K562 (cell line): ENCODE data around the gene YLPM1. TPM values are rescaled to one million over a fixed set of nuclear protein-coding genes. Genes with fewer than 3 reads are reported as not detected.

Source experiments
- ATAC-seq: fragments of 200-7000 bp; cut with Tn5 transposase; 3 replicates; pipeline ENCODE4 v1.9.1; 2020; ENCODE audit warnings: moderate library complexity
- BruUV-seq: library from RNA; stranded (reverse); fragments of 400-500 nt; replicated peaks from 2 replicates; lab custom pipeline; 2021; lab: Mats Ljungman, UMichigan
- CTCF ChIA-PET: fragments of 300-600 bp; formaldehyde crosslinking; extraction: SDS; loops from one replicate; lab custom pipeline; 2021; ENCODE audit warnings: low intra/inter-chr PET ratio; lab: Yijun Ruan, JAX
- POLR2A ChIA-PET: fragments of 300-600, 350-650 bp; sonication (Branson Sonifier 250); formaldehyde crosslinking; extraction: SDS; loops from one replicate; lab custom pipeline; 2021; ENCODE audit warnings: antibody characterized with exemption, inconsistent platforms; lab: Yijun Ruan, JAX
- DNase-seq, 4 experiments: peaks; one replicate each; pipeline versions ENCODE4 v3.0.0 to v3.0.0-alpha.2; 2011 to 2018; ENCODE audit warnings: low spot score in 3 of 4, mixed read lengths in 3 of 4; ENCODE audit errors: extremely low read depth in 1 of 4
- FAIRE-seq: peaks from 2 replicates; lab custom pipeline; 2011; peaks lifted over from hg19 to GRCh38; lab: Jason Lieb, UNC
- H2AFZ ChIP-seq: 2 replicates; pipeline ENCODE4 v1.6.0; 2011; ENCODE audit warnings: low read depth, low read length, control low read depth, inconsistent platforms
- H3K27ac ChIP-seq: fragments of 200-600 bp; 3 replicates; pipeline ENCODE4 v1.8.0; 2011; ENCODE audit warnings: low read depth, mild to moderate bottlenecking, control low read depth, inconsistent platforms, low read length, moderate library complexity, mixed read lengths; ENCODE audit errors: extremely low read depth
- H3K27me3 ChIP-seq, 2 experiments: fragments of 300-600 bp in 1 of 2; 2 replicates in 1 of 2; 3 replicates in 1 of 2; pipeline versions ENCODE4 v1.6.0 to v1.8.0; 2011; ENCODE audit warnings: inconsistent platforms in 2 of 2, low read length in 2 of 2, mild to moderate bottlenecking in 1 of 2, mixed read lengths in 1 of 2, moderate library complexity in 1 of 2; ENCODE audit not compliant: control insufficient read depth in 2 of 2, insufficient read depth in 2 of 2
- H3K36me3 ChIP-seq: fragments of 300-600 bp; 3 replicates; pipeline ENCODE4 v1.8.0; 2011; ENCODE audit warnings: mild to moderate bottlenecking, low read length, inconsistent platforms; ENCODE audit not compliant: control insufficient read depth, insufficient read depth
- H3K4me1 ChIP-seq, 2 experiments: fragments of 200-600 bp in 1 of 2; replicated peaks in 1 of 2; 2 replicates in 1 of 2; 3 replicates in 1 of 2; pipeline versions ENCODE4 v1.5.1 to v1.8.0; 2011; ENCODE audit warnings: inconsistent platforms in 2 of 2, low read length in 2 of 2, mild to moderate bottlenecking in 1 of 2, mixed read lengths in 1 of 2, moderate library complexity in 1 of 2; ENCODE audit not compliant: control insufficient read depth in 2 of 2, insufficient read depth in 2 of 2
- H3K4me2 ChIP-seq: 2 replicates; pipeline ENCODE4 v1.6.1; 2011; ENCODE audit warnings: low read length, control low read depth, inconsistent platforms, mixed read lengths; ENCODE audit not compliant: insufficient read depth
- H3K4me3 ChIP-seq: fragments of 200-600 bp; sonication (generic), shearing (Covaris generic); 2 replicates; pipeline ENCODE4 v1.5.1; 2016; ENCODE audit warnings: control low read depth, inconsistent platforms
- H3K79me2 ChIP-seq: fragments of 200-600 bp; 3 replicates; pipeline ENCODE4 v1.8.0; 2011; ENCODE audit warnings: low read length, inconsistent platforms; ENCODE audit not compliant: control insufficient read depth, insufficient read depth
- H3K9ac ChIP-seq, 2 experiments: 2 replicates each; pipeline versions ENCODE4 v1.6.0 to v1.6.1; 2011; ENCODE audit warnings: low read depth in 2 of 2, low read length in 2 of 2, control low read depth in 1 of 2, inconsistent platforms in 1 of 2, mild to moderate bottlenecking in 1 of 2, mixed read lengths in 1 of 2; ENCODE audit not compliant: insufficient read depth in 1 of 2
- H3K9me1 ChIP-seq: one replicate; pipeline ENCODE4 v1.6.0; 2011; ENCODE audit warnings: inconsistent platforms, mild to moderate bottlenecking, low read length, moderate library complexity; ENCODE audit not compliant: control insufficient read depth, insufficient read depth
- H3K9me3 ChIP-seq: replicated peaks from 2 replicates; pipeline ENCODE4 v1.5.1; 2011; ENCODE audit warnings: low read depth, low read length, inconsistent platforms; ENCODE audit not compliant: control insufficient read depth, insufficient read depth
- H4K20me1 ChIP-seq: replicated peaks from 2 replicates; pipeline ENCODE4 v1.6.1; 2011; ENCODE audit warnings: low read length, inconsistent platforms, mixed read lengths; ENCODE audit not compliant: control insufficient read depth, insufficient read depth
- BRD9 ChIP-seq: fragments of 450-650 bp; IDR thresholded peaks from 2 replicates; pipeline ENCODE4 v1.6.1; 2018; ENCODE audit warnings: low read depth; ENCODE audit not compliant: partially characterized antibody
- CTBP1 ChIP-seq: fragments of 450-650 bp; IDR thresholded peaks from 2 replicates; pipeline ENCODE4 v1.6.1; 2016; ENCODE audit warnings: borderline replicate concordance
- EGR1 ChIP-seq: fragments of 450-650 bp; conservative IDR thresholded peaks from 2 replicates; pipeline ENCODE4 v1.6.1; 2017; ENCODE audit warnings: mild to moderate bottlenecking
- MAFK ChIP-seq: IDR thresholded peaks from 2 replicates; pipeline ENCODE4 v1.6.1; 2011; ENCODE audit warnings: low read length, improper control_type of control experiment
- PCBP1 ChIP-seq: fragments of 200-400 bp; formaldehyde crosslinking; IDR thresholded peaks from 2 replicates; pipeline ENCODE4 v1.6.1; 2018; ENCODE audit warnings: mild to moderate bottlenecking, low read depth, low read length; ENCODE audit not compliant: poor library complexity, severe bottlenecking
- PRMT5 ChIP-seq: sonication (generic); formaldehyde crosslinking; IDR thresholded peaks from 2 replicates; pipeline ENCODE4 v1.5.0; 2020; ENCODE audit warnings: missing genetic modification reagents
- RBFOX2 ChIP-seq: fragments of 200-400 bp; formaldehyde crosslinking; IDR thresholded peaks from 2 replicates; pipeline ENCODE4 v1.6.1; 2017; ENCODE audit warnings: low read depth, mild to moderate bottlenecking, low read length, moderate library complexity
- RFX7 ChIP-seq: fragments of 250-450 bp; sonication (Bioruptor Pico); IDR thresholded peaks from 2 replicates; pipeline ENCODE4 v1.5.1; 2021; ENCODE audit warnings: mild to moderate bottlenecking
- SNIP1 ChIP-seq: fragments of 450-650 bp; IDR thresholded peaks from 2 replicates; pipeline ENCODE4 v1.7.1; 2017; ENCODE audit warnings: low read depth, mild to moderate bottlenecking
- SPI1 ChIP-seq: IDR thresholded peaks from 2 replicates; pipeline ENCODE4 v1.6.1; 2011; ENCODE audit warnings: low read depth, low read length, control low read depth, borderline replicate concordance
- SREBF1 ChIP-seq: fragments of 150-350 bp; IDR thresholded peaks from 2 replicates; pipeline ENCODE4 v1.6.1; 2014; ENCODE audit warnings: antibody characterized with exemption, low read depth, low read length, borderline replicate concordance
- SUPT5H ChIP-seq: fragments of 450-650 bp; IDR thresholded peaks from 2 replicates; pipeline ENCODE4 v1.6.1; 2016
- ZBTB1 ChIP-seq: sonication (generic); formaldehyde crosslinking; IDR thresholded peaks from 2 replicates; pipeline ENCODE4 v1.8.1; 2023; ENCODE audit warnings: missing genetic modification reagents, low read depth, mild to moderate bottlenecking, borderline replicate concordance
- ZNF174 ChIP-seq: fragments of 250-450 bp; sonication (Bioruptor Pico); IDR thresholded peaks from 2 replicates; pipeline ENCODE4 v1.4.0; 2020; ENCODE audit warnings: mild to moderate bottlenecking
- ZNF212 ChIP-seq: fragments of 450-650 bp; formaldehyde crosslinking; IDR thresholded peaks from 2 replicates; pipeline ENCODE4 v1.4.0; 2020; ENCODE audit warnings: mild to moderate bottlenecking
- WGBS: fragments of 100-300 bp; shearing (Covaris generic); methylation state at CpG from one replicate; pipeline ENCODE4 v1.1.6; 2016; ENCODE audit warnings: low coverage, mixed read lengths; ENCODE audit not compliant: insufficient coverage; ENCODE audit errors: missing lambda C conversion rate; 5-methylcytosine and 5-hydroxymethylcytosine counted together
- in situ Hi-C: fragments of 300-500 bp; cut with MboI; formaldehyde crosslinking; loops from 4 replicates; pipeline ENCODE4 v1.15.0; 2018; ENCODE audit warnings: inconsistent platforms, mixed read lengths
- intact Hi-C: fragments of 100-400 bp; cut with micrococcal nuclease; formaldehyde crosslinking; loops from 2 replicates; pipeline ENCODE4 v1.14.2; 2022
- polyA plus RNA-seq, 8 experiments: library from polyadenylated mRNA; depleted of rRNA in 4 of 8; stranded (reverse) in 5 of 8; unstranded in 3 of 8; fragments of >200 nt; fragmentation: Nextera tagmentation in 2 of 8; fragmentation: Illumina TruSeq in 1 of 8; extraction: Ambion mirVana in 2 of 8; extraction: Trizol in 1 of 8; gene quantifications; 2 replicates each; pipeline versions ENCODE4 v1.2.1 to v1.2.3, GENCODE V29; 2011 to 2014; ENCODE audit warnings: inconsistent platforms in 1 of 8, missing spikeins in 1 of 8
- total RNA-seq, 7 experiments: library from RNA; depleted of rRNA in 6 of 7; stranded (reverse); fragments of >200 nt in 6 of 7; fragmentation: Illumina TruSeq in 2 of 7; extraction: Trizol in 2 of 7; gene quantifications; 2 replicates each; pipeline versions ENCODE4 v1.2.1 to v1.2.3, GENCODE V29; 2011 to 2021; ENCODE audit warnings: low replicate concordance in 1 of 7
- TF ChIP-seq, protein P1 (sequence below), 2 experiments: fragments of 450-650 bp in 1 of 2; sonication (generic) in 1 of 2; formaldehyde crosslinking in 1 of 2; IDR thresholded peaks; 2 replicates each; pipeline versions ENCODE4 v1.7.1 to v1.9.0; 2016 to 2022; ENCODE audit warnings: inconsistent platforms in 1 of 2, mild to moderate bottlenecking in 1 of 2, missing genetic modification reagents in 1 of 2

YLPM1 gene
- total and polyA plus RNA-seq, 9 of the 15 experiments (the other 6 are each of a cell fraction or from before 2014, with no cell fraction given) = 7.2 to 32.7 (median 14.6) TPM

DNA sequence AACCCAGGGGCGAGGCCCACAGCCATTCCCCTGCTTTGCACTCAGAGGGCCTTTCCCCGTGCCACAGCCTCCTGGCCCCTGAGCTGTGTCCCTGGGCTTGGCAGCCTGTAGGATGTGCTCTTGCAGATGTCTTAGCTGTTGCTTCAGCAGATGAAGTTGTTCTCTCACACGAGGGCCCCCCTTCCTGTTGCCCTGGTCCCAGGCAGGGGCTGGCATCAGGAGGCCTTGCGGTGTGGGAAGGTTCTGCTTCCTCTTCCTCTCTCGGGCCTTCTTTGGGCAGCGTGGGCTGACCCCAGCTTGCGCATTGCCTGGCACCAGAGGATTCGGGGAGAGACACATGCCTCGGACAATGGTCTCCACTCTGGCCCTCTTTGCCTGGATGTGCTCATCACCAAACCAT lies 100.2 kb downstream of the YLPM1 start:
- Histone ChIP-seq H3K9me3 (no peaks in the 10 kb centered on the region), H3K36me3 (no peaks in the 10 kb centered on the region), H3K79me2 (no peaks in the 10 kb centered on the region), H3K27ac (no peak overlapping the region), H3K4me1 (no peaks in the 10 kb centered on the region; a peak in 1 of 5 replicates), H3K9me1 (no peaks in the 10 kb centered on the region), H3K9ac (0 out of 4 replicates have a peak overlapping the region, but pooled peaks of 1 of the 2 experiments have one; percentile 13), H4K20me1 (no peaks in the 10 kb centered on the region; the same call in 1 of the 2 replicates), H2AFZ (no peak overlapping the region), H3K27me3 (no peaks in the 10 kb centered on the region), H3K4me2 (no peak overlapping the region), H3K4me3 (no peak overlapping the region)
- ChIA-PET POLR2A (interaction anchor here (1.1 to 2.2 kb wide), 4 partner anchors 17 to 214 kb away, joined by 3 to 6 read pairs (median 3); no protein-coding TSS in a partner anchor), CTCF (no interaction called here)
- DNase-seq = no peak
- no TSS peak for BruUV-seq
- 13% methylated on average over 6 of the region's 9 CpGs for WGBS
- FAIRE-seq = no peak
- in situ Hi-C loops = loop anchor here (5.0 to 10.0 kb wide), 2 partner anchors 39 to 442 kb away; no protein-coding TSS in a partner anchor
- intact Hi-C loops = loop anchor here (5.0 kb wide), 1 partner anchor 434 kb away; no protein-coding TSS in a partner anchor
- ATAC-seq = no peak
- TF ChIP-seq ZNF174 (no peak), MAFK (no peak), BRD9 (no peak), EGR1 (no peak), RBFOX2 (no peak), CTBP1 (no peak), SNIP1 (no peak), PCBP1 (no peak), SPI1 (no peak), ZNF212 (CRISPR knock-in tag) (no peak), RFX7 (no peak), PRMT5 (no peak), SUPT5H (no peak), SREBF1 (no peak), ZBTB1 (CRISPR knock-in tag) (no peak)
- TF ChIP-seq, protein P1, sequence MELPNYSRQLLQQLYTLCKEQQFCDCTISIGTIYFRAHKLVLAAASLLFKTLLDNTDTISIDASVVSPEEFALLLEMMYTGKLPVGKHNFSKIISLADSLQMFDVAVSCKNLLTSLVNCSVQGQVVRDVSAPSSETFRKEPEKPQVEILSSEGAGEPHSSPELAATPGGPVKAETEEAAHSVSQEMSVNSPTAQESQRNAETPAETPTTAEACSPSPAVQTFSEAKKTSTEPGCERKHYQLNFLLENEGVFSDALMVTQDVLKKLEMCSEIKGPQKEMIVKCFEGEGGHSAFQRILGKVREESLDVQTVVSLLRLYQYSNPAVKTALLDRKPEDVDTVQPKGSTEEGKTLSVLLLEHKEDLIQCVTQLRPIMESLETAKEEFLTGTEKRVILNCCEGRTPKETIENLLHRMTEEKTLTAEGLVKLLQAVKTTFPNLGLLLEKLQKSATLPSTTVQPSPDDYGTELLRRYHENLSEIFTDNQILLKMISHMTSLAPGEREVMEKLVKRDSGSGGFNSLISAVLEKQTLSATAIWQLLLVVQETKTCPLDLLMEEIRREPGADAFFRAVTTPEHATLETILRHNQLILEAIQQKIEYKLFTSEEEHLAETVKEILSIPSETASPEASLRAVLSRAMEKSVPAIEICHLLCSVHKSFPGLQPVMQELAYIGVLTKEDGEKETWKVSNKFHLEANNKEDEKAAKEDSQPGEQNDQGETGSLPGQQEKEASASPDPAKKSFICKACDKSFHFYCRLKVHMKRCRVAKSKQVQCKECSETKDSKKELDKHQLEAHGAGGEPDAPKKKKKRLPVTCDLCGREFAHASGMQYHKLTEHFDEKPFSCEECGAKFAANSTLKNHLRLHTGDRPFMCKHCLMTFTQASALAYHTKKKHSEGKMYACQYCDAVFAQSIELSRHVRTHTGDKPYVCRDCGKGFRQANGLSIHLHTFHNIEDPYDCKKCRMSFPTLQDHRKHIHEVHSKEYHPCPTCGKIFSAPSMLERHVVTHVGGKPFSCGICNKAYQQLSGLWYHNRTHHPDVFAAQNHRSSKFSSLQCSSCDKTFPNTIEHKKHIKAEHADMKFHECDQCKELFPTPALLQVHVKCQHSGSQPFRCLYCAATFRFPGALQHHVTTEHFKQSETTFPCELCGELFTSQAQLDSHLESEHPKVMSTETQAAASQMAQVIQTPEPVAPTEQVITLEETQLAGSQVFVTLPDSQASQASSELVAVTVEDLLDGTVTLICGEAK (IDR thresholded peaks at IDR 0.05) = no peak
- TF ChIP-seq, protein P1 (CRISPR knock-in tag; IDR thresholded peaks at IDR 0.05) = no peak
